Kidney epithelial cell (primary cell): Measurements from ENCODE around the gene DHX35. TPM values are rescaled to one million over a fixed set of nuclear protein-coding genes. Genes with fewer than 3 reads are reported as not detected.

Experiments used
- DNase-seq: peaks from one replicate; pipeline ENCODE4 v3.0.0-alpha.2; 2010; ENCODE audit warnings: low read depth
- H3K27me3 ChIP-seq: 2 replicates; pipeline ENCODE4 v1.6.0; 2011; ENCODE audit warnings: low read length; ENCODE audit not compliant: control insufficient read depth, insufficient read depth
- H3K36me3 ChIP-seq: 2 replicates; pipeline ENCODE4 v1.5.1; 2011; ENCODE audit warnings: low read length; ENCODE audit not compliant: control insufficient read depth, insufficient read depth
- H3K4me3 ChIP-seq: 2 replicates; pipeline ENCODE4 v1.5.1; 2011; ENCODE audit warnings: low read depth, mild to moderate bottlenecking, control low read depth, low read length
- CTCF ChIP-seq: IDR thresholded peaks from 2 replicates; pipeline ENCODE4 v1.5.1; 2011; ENCODE audit warnings: mild to moderate bottlenecking, moderate library complexity, low read length, control low read depth, inconsistent platforms; ENCODE audit not compliant: insufficient read depth, poor library complexity, severe bottlenecking
- total RNA-seq: library from RNA; depleted of rRNA; stranded (reverse); fragments of >200 nt; gene quantifications from 2 replicates; pipeline ENCODE4 v1.2.3, GENCODE V29; 2015

DHX35 gene
- total RNA-seq, 1 donor from 2014 or later, result 7.4 TPM

GRCh38 chr20:39036851-39037250 is 74.7 kb downstream of the DHX35 start:
- DNase-seq, result no peak
- H3K27me3 ChIP-seq, result no peaks in the 10 kb centered on the region
- no peak for TF ChIP-seq CTCF
- H3K36me3 ChIP-seq, result peaks cover 3% of the 10 kb centered on the region
- no peak overlapping the region for H3K4me3 ChIP-seq

- DNase-seq, result no peak
- peaks cover 3% of the 10 kb centered on the region for H3K36me3 ChIP-seq
- no peak for TF ChIP-seq CTCF
Observed at GRCh38 chr20:39038047-39038446, 75.9 kb downstream of the DHX35 start.

GRCh38 chr20:39038495-39038894 is 76.4 kb downstream of the DHX35 start:
- no peak for DNase-seq
- Histone ChIP-seq H3K27me3 (no peaks in the 10 kb centered on the region), H3K36me3 (peaks cover 3% of the 10 kb centered on the region), H3K4me3 (no peak overlapping the region)
- TF ChIP-seq CTCF, result no peak

More at GRCh38 chr20:39038047-39038446, 75.9 kb downstream of the DHX35 start:
- H3K4me3 ChIP-seq, result no peak overlapping the region
- H3K27me3 ChIP-seq, result no peaks in the 10 kb centered on the region

GRCh38 chr20:39039261-39039660 is 77.1 kb downstream of the DHX35 start:
- no peaks in the 10 kb centered on the region for H3K27me3 ChIP-seq
- peaks cover 3% of the 10 kb centered on the region for H3K36me3 ChIP-seq
- H3K4me3 ChIP-seq, result no peak overlapping the region
- no peak for DNase-seq
- TF ChIP-seq CTCF, result no peak

GRCh38 chr20:39040116-39040515 is 78.0 kb downstream of the DHX35 start:
- Histone ChIP-seq H3K36me3 (peaks cover 3% of the 10 kb centered on the region), H3K4me3 (no peak overlapping the region), H3K27me3 (no peaks in the 10 kb centered on the region)
- TF ChIP-seq CTCF, result no peak
- DNase-seq, result no peak

- H3K36me3 ChIP-seq, result peaks cover 3% of the 10 kb centered on the region
- DNase-seq, result no peak
- no peak overlapping the region for H3K4me3 ChIP-seq
- H3K27me3 ChIP-seq, result no peaks in the 10 kb centered on the region
- no peak for TF ChIP-seq CTCF
Observed at GRCh38 chr20:39041067-39041466, 78.9 kb downstream of the DHX35 start.
